Left ventricle myocardium inferior (tissue), 1 donor: Measurements from ENCODE around the gene PDCD1LG2. TPM values are rescaled to one million over a fixed set of nuclear protein-coding genes. Genes with fewer than 3 reads are reported as not detected.

Source experiments
- DNase-seq: peaks from one replicate; pipeline ENCODE4 v3.0.0-alpha.2; 2020
- H3K27ac ChIP-seq: fragments of 200-600 bp; replicated peaks from 2 replicates; pipeline ENCODE4 v1.8.0; 2021
- H3K27me3 ChIP-seq: fragments of 200-600 bp; 2 replicates; pipeline ENCODE4 v1.8.0; 2021; ENCODE audit warnings: low read depth
- H3K36me3 ChIP-seq: fragments of 200-600 bp; 2 replicates; pipeline ENCODE4 v1.8.0; 2021
- H3K4me1 ChIP-seq: fragments of 200-600 bp; 2 replicates; pipeline ENCODE4 v1.8.0; 2021
- H3K4me3 ChIP-seq: fragments of 200-600 bp; 2 replicates; pipeline ENCODE4 v1.8.0; 2021; ENCODE audit warnings: mild to moderate bottlenecking, moderate library complexity
- H3K9me3 ChIP-seq: fragments of 200-600 bp; replicated peaks from 2 replicates; pipeline ENCODE4 v1.8.0; 2021
- intact Hi-C: fragments of 100-400 bp; cut with micrococcal nuclease; formaldehyde crosslinking; loops from one replicate; pipeline ENCODE4 v1.11.0; 2022
- total RNA-seq: library from RNA; stranded (reverse); fragmentation: NEBNext Ultra II Directional; extraction: Animal tissue kit (Norgen Biotek cat#: 25700); gene quantifications from one replicate; pipeline ENCODE4 v1.2.1, GENCODE V29; 2021
- TF ChIP-seq, protein P1 (sequence below): fragments of 200-600 bp; IDR thresholded peaks from 2 replicates; pipeline ENCODE4 v1.8.0; 2021; ENCODE audit warnings: antibody characterized with exemption, mild to moderate bottlenecking, borderline replicate concordance
- donor health status: DM: no; HTN: yes; CAD: no; lungs with severe emphysema.

The PDCD1LG2 gene
- total RNA-seq, 1 donor from 2014 or later = 2.0 TPM

GRCh38 chr9:5566054-5566618 is 55.8 kb downstream of the PDCD1LG2 start:
- peaks cover 5% of the 10 kb centered on the region for H3K9me3 ChIP-seq
- H3K36me3 ChIP-seq = peaks cover 9% of the 10 kb centered on the region
- intact Hi-C loops = no loop called here
- no peak overlapping the region for H3K27ac ChIP-seq
- no peaks in the 10 kb centered on the region for H3K27me3 ChIP-seq
- TF ChIP-seq, protein P1, sequence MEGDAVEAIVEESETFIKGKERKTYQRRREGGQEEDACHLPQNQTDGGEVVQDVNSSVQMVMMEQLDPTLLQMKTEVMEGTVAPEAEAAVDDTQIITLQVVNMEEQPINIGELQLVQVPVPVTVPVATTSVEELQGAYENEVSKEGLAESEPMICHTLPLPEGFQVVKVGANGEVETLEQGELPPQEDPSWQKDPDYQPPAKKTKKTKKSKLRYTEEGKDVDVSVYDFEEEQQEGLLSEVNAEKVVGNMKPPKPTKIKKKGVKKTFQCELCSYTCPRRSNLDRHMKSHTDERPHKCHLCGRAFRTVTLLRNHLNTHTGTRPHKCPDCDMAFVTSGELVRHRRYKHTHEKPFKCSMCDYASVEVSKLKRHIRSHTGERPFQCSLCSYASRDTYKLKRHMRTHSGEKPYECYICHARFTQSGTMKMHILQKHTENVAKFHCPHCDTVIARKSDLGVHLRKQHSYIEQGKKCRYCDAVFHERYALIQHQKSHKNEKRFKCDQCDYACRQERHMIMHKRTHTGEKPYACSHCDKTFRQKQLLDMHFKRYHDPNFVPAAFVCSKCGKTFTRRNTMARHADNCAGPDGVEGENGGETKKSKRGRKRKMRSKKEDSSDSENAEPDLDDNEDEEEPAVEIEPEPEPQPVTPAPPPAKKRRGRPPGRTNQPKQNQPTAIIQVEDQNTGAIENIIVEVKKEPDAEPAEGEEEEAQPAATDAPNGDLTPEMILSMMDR = no peak
- H3K4me3 ChIP-seq = no peak overlapping the region
- no peak for DNase-seq
- H3K4me1 ChIP-seq = peaks cover 7% of the 10 kb centered on the region

DNA sequence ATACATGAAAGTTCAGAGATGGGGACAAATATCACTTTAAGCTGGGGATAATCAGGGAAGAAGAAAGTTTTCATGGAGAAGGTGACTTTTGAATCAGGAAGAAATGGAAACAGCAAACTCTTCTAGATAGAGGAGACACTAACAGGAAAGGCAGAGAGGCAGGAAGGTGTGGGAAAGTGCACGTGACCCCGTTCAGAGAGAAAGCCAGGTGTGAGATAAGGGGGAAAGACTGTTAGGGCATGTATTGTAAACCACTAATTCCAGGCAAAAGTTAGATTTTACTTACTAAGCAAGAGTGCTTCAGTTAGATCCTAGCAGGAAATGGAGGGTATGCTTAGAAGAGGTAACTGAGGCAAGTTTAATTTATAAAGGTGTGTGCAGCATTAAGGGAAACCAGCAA is 58.5 kb downstream of the PDCD1LG2 start:
- intact Hi-C loops = no loop called here

DNA sequence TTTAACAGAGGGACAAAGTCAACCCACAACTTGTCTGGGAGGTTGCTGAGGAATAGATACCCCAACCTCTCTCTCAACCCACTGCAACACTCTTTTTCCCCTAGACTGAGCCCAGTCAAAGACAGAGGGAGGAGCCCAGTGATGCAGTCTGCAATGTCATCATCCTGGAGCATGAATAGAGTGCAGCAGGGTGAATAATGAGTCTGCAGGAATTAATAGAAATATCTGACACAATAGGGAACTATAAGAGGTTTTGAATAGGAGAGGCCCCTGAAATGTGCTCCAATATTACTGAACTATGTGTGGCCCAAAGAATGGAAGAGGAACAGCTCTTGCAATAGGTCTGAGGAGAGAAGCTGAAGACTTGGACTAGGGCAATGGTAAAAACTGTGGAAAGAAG is 59.1 kb downstream of the PDCD1LG2 start:
- TF ChIP-seq, protein P1 = no peak
- no peaks in the 10 kb centered on the region for H3K27me3 ChIP-seq
- peaks cover 7% of the 10 kb centered on the region for H3K4me1 ChIP-seq
- DNase-seq = no peak
- H3K27ac ChIP-seq = no peak overlapping the region
- H3K36me3 ChIP-seq = peaks cover 11% of the 10 kb centered on the region
- no peaks in the 10 kb centered on the region for H3K9me3 ChIP-seq
- no peak overlapping the region for H3K4me3 ChIP-seq
- intact Hi-C loops = no loop called here

More for the DNA sequence above, 58.5 kb downstream of the PDCD1LG2 start:
- no peaks in the 10 kb centered on the region for H3K27me3 ChIP-seq
- H3K4me3 ChIP-seq = no peak overlapping the region
- peaks cover 7% of the 10 kb centered on the region for H3K4me1 ChIP-seq
- H3K9me3 ChIP-seq = no peaks in the 10 kb centered on the region
- TF ChIP-seq, protein P1 = no peak
- no peak overlapping the region for H3K27ac ChIP-seq
- peaks cover 15% of the 10 kb centered on the region for H3K36me3 ChIP-seq
- no peak for DNase-seq

- no peak for DNase-seq
- Histone ChIP-seq H3K9me3 (no peaks in the 10 kb centered on the region), H3K27ac (no peak overlapping the region), H3K4me1 (peaks cover 7% of the 10 kb centered on the region), H3K4me3 (no peak overlapping the region), H3K36me3 (peaks cover 11% of the 10 kb centered on the region), H3K27me3 (no peaks in the 10 kb centered on the region)
- intact Hi-C loops = no loop called here
- TF ChIP-seq, protein P1 = no peak
These were observed 59.6 kb downstream of the PDCD1LG2 start for GRCh38 chr9:5569891-5570290.

- Histone ChIP-seq H3K36me3 (peaks cover 11% of the 10 kb centered on the region), H3K27ac (no peak overlapping the region), H3K4me3 (no peak overlapping the region), H3K4me1 (peaks cover 7% of the 10 kb centered on the region), H3K27me3 (no peaks in the 10 kb centered on the region), H3K9me3 (no peaks in the 10 kb centered on the region)
- intact Hi-C loops = no loop called here
- no peak for DNase-seq
- TF ChIP-seq, protein P1 = no peak
These were observed 61.4 kb downstream of the PDCD1LG2 start for GRCh38 chr9:5571629-5572232.
